ENCODE data around the gene PCDHGB4. TPM values are rescaled to one million over a fixed set of nuclear protein-coding genes. Genes with fewer than 3 reads are reported as not detected.

Gene PCDHGB4
- total and polyA plus RNA-seq, 2 of the 13 experiments (the other 11 are each of a cell fraction or from before 2014, with no cell fraction given), result 1.7 to 3.3 TPM

DNA sequence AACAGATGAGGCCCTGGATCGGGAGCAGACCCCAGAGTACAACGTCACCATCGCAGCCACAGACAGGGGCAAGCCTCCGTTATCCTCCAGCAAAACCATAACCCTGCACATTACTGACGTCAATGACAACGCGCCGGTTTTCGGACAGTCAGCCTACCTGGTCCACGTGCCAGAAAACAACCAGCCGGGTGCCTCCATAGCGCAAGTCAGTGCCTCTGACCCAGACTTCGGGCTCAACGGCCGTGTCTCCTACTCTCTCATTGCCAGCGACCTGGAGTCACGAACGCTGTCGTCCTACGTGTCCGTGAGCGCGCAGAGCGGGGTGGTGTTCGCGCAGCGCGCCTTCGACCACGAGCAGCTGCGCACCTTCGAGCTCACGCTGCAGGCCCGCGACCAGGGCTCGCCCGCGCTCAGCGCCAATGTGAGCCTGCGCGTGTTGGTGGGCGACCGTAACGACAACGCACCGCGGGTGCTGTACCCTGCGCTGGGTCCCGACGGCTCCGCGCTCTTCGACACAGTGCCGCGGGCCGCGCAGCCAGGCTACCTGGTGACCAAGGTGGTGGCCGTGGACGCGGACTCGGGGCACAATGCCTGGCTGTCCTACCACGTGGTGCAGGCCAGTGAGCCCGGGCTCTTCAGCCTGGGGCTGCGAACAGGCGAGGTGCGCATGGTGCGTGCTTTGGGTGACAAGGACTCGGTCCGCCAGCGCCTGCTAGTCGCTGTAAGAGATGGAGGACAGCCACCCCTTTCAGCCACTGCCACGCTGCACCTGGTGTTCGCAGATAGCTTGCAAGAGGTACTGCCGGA, 31.8 kb downstream of the PCDHGB4 start:
- ChIA-PET CTCF (ENCODE audit: low intra/inter-chr PET ratio, low total read pairs) (no interaction called here), POLR2A (no interaction called here)
- no peak for DNase-seq (ENCODE audit: low spot score)
- no peaks in the 10 kb centered on the region for H4K20me1 ChIP-seq (ENCODE audit: insufficient read depth, low read length)
- H3K9me3 ChIP-seq (ENCODE audit: low read length), result peaks cover 30% of the 10 kb centered on the region
- H2AFZ ChIP-seq (ENCODE audit: low read length), result no peak overlapping the region
- no peak overlapping the region for H3K27ac ChIP-seq (ENCODE audit: extremely low read length, insufficient read depth, low read length)
- in situ Hi-C loops (cut with HindIII; ENCODE audit: extremely low pct_ligation_motif_present, low pct_unique_long_range_greater_than_20kb), result loop anchor here (5.0 kb wide), 2 partner anchors 103 to 143 kb away; no protein-coding TSS in a partner anchor
- H3K27me3 ChIP-seq (ENCODE audit: control insufficient read depth in 1 of 2, insufficient read depth in 2 of 2, low read length in 2 of 2), result no peaks in the 10 kb centered on the region
- 88% methylated on average over 51 of the region's 74 CpGs for WGBS (ENCODE audit: low lambda C conversion rate)
- no peak overlapping the region for H3K4me3 ChIP-seq (replicated peaks in 1 of 3; ENCODE audit: insufficient read depth in 1 of 3, low read depth in 2 of 3, low read length in 3 of 3)
- no peaks in the 10 kb centered on the region for H3K79me2 ChIP-seq (ENCODE audit: insufficient read depth, low read length)
- no peak for FAIRE-seq
- no peak overlapping the region for H3K9ac ChIP-seq (ENCODE audit: insufficient read depth, low read depth, low read length)
- no peaks in the 10 kb centered on the region for H3K4me1 ChIP-seq (ENCODE audit: insufficient read depth, low read length)
- ATAC-seq, result no peak
- no TSS peak for BruUV-seq (replicated peaks)
- TF ChIP-seq, protein P1, sequence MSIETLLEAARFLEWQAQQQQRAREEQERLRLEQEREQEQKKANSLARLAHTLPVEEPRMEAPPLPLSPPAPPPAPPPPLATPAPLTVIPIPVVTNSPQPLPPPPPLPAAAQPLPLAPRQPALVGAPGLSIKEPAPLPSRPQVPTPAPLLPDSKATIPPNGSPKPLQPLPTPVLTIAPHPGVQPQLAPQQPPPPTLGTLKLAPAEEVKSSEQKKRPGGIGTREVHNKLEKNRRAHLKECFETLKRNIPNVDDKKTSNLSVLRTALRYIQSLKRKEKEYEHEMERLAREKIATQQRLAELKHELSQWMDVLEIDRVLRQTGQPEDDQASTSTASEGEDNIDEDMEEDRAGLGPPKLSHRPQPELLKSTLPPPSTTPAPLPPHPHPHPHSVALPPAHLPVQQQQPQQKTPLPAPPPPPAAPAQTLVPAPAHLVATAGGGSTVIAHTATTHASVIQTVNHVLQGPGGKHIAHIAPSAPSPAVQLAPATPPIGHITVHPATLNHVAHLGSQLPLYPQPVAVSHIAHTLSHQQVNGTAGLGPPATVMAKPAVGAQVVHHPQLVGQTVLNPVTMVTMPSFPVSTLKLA (IDR thresholded peaks at IDR 0.05), result peak; percentile 20; the same call in 1 of the 2 replicates
- TF ChIP-seq DNMT1 (CRISPR knock-in tag; IDR thresholded peaks at IDR 0.05) (0 out of 2 replicates have a peak, but pooled peaks have one; percentile 29), HOXA3 (CRISPR knock-in tag; IDR thresholded peaks at IDR 0.05) (no peak)
- intact Hi-C loops (cut with micrococcal nuclease; ENCODE audit: unreplicated experiment), result no loop called here
- H3K4me2 ChIP-seq (ENCODE audit: low read depth, low read length), result no peak overlapping the region
- no peaks in the 10 kb centered on the region for H3K36me3 ChIP-seq (replicated peaks in 1 of 2; ENCODE audit: control insufficient read depth in 1 of 2, insufficient read depth in 2 of 2, low read length in 2 of 2)

DNA sequence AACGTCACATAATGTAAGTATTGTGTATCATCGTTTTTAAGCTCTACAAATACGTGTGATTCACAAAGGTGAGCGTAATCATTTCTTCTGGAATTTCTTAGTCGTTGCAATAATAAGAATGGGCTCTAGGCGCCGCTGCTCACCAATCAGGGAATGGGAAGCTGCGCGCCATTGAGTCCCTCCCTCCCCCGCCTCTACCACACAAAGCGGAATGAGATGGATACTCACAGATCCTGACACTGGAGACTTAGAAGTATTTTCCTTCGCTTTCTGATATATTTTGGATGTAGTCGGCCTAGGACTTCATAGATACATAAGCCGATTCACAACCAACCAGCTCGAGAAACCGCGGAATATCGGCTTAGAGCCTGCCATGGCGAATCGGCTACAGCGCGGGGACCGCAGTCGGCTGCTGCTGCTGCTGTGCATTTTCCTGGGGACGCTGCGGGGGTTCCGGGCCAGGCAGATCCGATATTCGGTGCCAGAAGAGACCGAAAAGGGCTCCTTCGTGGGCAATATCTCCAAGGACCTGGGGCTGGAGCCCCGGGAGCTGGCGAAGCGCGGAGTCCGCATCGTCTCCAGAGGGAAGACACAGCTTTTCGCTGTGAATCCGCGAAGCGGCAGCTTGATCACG, 33.5 kb downstream of the PCDHGB4 start, which contains the start of gene PCDHGA11:
Gene PCDHGA11 (plus strand): TSS at position 197 of the 634 bp plus-strand sequence. CDS start 177 bp downstream, at position 374.
- BruUV-seq (replicated peaks), result no TSS peak
- Histone ChIP-seq H3K27ac (ENCODE audit: extremely low read length, insufficient read depth, low read length) (no peak within 1 kb of the TSS), H3K4me3 (replicated peaks in 1 of 3; ENCODE audit: insufficient read depth in 1 of 3, low read depth in 2 of 3, low read length in 3 of 3) (no peak within 1 kb of the TSS), H3K79me2 (ENCODE audit: insufficient read depth, low read length) (no peaks in the 10 kb centered on the region), H3K27me3 (ENCODE audit: control insufficient read depth in 1 of 2, insufficient read depth in 2 of 2, low read length in 2 of 2) (no peaks in the 10 kb centered on the region), H3K9ac (ENCODE audit: insufficient read depth, low read depth, low read length) (no peak within 1 kb of the TSS), H3K4me1 (ENCODE audit: insufficient read depth, low read length) (no peaks in the 10 kb centered on the region), H2AFZ (ENCODE audit: low read length) (no peak within 1 kb of the TSS), H3K4me2 (ENCODE audit: low read depth, low read length) (no peak within 1 kb of the TSS), H3K36me3 (replicated peaks in 1 of 2; ENCODE audit: control insufficient read depth in 1 of 2, insufficient read depth in 2 of 2, low read length in 2 of 2) (no peaks in the 10 kb centered on the region), H4K20me1 (ENCODE audit: insufficient read depth, low read length) (no peaks in the 10 kb centered on the region), H3K9me3 (ENCODE audit: low read length) (peaks cover 30% of the 10 kb centered on the region)
- DNase-seq (ENCODE audit: low spot score) (no peak), ATAC-seq (no peak), FAIRE-seq (no peak)
- CTCF ChIA-PET (ENCODE audit: low intra/inter-chr PET ratio, low total read pairs), result interaction anchor here (1.4 kb wide), 1 partner anchor 104 kb away, joined by 8 read pairs; no protein-coding TSS in a partner anchor
- WGBS (ENCODE audit: low lambda C conversion rate), result 76% methylated on average over 39 of the region's 42 CpGs
- intact Hi-C loops (cut with micrococcal nuclease; ENCODE audit: unreplicated experiment) (no loop called here), in situ Hi-C loops (cut with HindIII; ENCODE audit: extremely low pct_ligation_motif_present, low pct_unique_long_range_greater_than_20kb) (no loop called here)
- TF ChIP-seq CAMTA2 (CRISPR knock-in tag; IDR thresholded peaks at IDR 0.05; ENCODE audit: borderline replicate concordance) (no peak), DNMT3B (CRISPR knock-in tag; conservative IDR thresholded peaks at IDR 0.05) (no peak), STAG1 (CRISPR knock-in tag; IDR thresholded peaks at IDR 0.05) (peak; percentile 30)
- TF ChIP-seq, protein P2, sequence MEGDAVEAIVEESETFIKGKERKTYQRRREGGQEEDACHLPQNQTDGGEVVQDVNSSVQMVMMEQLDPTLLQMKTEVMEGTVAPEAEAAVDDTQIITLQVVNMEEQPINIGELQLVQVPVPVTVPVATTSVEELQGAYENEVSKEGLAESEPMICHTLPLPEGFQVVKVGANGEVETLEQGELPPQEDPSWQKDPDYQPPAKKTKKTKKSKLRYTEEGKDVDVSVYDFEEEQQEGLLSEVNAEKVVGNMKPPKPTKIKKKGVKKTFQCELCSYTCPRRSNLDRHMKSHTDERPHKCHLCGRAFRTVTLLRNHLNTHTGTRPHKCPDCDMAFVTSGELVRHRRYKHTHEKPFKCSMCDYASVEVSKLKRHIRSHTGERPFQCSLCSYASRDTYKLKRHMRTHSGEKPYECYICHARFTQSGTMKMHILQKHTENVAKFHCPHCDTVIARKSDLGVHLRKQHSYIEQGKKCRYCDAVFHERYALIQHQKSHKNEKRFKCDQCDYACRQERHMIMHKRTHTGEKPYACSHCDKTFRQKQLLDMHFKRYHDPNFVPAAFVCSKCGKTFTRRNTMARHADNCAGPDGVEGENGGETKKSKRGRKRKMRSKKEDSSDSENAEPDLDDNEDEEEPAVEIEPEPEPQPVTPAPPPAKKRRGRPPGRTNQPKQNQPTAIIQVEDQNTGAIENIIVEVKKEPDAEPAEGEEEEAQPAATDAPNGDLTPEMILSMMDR (CRISPR knock-in tag; IDR thresholded peaks at IDR 0.05), result peak; percentile 60
- POLR2A ChIA-PET, result no interaction called here

Data from HepG2 (cell line).